Measurements from ENCODE around the gene ARID5B. TPM values are rescaled to one million over a fixed set of nuclear protein-coding genes. Genes with fewer than 3 reads are reported as not detected.
"Not testable (repeated sequence)": the region's sequence is repeated elsewhere in the genome, so short reads cannot be mapped to it uniquely, and the experiment has no call there.

The ARID5B gene, protein sequence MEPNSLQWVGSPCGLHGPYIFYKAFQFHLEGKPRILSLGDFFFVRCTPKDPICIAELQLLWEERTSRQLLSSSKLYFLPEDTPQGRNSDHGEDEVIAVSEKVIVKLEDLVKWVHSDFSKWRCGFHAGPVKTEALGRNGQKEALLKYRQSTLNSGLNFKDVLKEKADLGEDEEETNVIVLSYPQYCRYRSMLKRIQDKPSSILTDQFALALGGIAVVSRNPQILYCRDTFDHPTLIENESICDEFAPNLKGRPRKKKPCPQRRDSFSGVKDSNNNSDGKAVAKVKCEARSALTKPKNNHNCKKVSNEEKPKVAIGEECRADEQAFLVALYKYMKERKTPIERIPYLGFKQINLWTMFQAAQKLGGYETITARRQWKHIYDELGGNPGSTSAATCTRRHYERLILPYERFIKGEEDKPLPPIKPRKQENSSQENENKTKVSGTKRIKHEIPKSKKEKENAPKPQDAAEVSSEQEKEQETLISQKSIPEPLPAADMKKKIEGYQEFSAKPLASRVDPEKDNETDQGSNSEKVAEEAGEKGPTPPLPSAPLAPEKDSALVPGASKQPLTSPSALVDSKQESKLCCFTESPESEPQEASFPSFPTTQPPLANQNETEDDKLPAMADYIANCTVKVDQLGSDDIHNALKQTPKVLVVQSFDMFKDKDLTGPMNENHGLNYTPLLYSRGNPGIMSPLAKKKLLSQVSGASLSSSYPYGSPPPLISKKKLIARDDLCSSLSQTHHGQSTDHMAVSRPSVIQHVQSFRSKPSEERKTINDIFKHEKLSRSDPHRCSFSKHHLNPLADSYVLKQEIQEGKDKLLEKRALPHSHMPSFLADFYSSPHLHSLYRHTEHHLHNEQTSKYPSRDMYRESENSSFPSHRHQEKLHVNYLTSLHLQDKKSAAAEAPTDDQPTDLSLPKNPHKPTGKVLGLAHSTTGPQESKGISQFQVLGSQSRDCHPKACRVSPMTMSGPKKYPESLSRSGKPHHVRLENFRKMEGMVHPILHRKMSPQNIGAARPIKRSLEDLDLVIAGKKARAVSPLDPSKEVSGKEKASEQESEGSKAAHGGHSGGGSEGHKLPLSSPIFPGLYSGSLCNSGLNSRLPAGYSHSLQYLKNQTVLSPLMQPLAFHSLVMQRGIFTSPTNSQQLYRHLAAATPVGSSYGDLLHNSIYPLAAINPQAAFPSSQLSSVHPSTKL
- 100 to 1,000 TPM in 5 of 6 donors, 10 to 100 TPM in 1; 68.6 to 165 (median 122) TPM for polyA plus RNA-seq (ENCODE audit: low read depth in 6 of 6)

GRCh38 chr10:61900829-61901792 is at the start of gene ARID5B:
TSS of gene ARID5B (plus strand) at chr10:61901699. CDS start at chr10:61901710, 11 bp downstream.
- no peaks in the 10 kb centered on the region for H3K27me3 Mint-ChIP-seq
- H3K4me3 Mint-ChIP-seq = peak within 1 kb of the TSS; percentile 89 to 99 (median 98)
- peaks cover 43 to 54% (median 51%) of the 10 kb centered on the region in 3 donors for H3K4me1 Mint-ChIP-seq
- DNase-seq (peak; percentile 58), ATAC-seq (ENCODE audit: low read depth in 2 of 2) (no peak)
- peaks cover 7 to 16% of the 10 kb centered on the region in 2 donors for H3K36me3 Mint-ChIP-seq
- H3K9me3 Mint-ChIP-seq = peaks cover 0 to 3% (median 0%) of the 10 kb centered on the region in 7 donors
- H3K27ac Mint-ChIP-seq = peak within 1 kb of the TSS; percentile 92 to 100 (median 99)

GRCh38 chr10:61852261-61852660 is 49.2 kb upstream of the ARID5B start:
- H3K4me1 Mint-ChIP-seq = no peaks in the 10 kb centered on the region
- H3K27me3 Mint-ChIP-seq = no peaks in the 10 kb centered on the region
- H3K36me3 Mint-ChIP-seq = no peaks in the 10 kb centered on the region
- no peaks in the 10 kb centered on the region for H3K9me3 Mint-ChIP-seq
- no peak overlapping the region for H3K27ac Mint-ChIP-seq
- no peak overlapping the region for H3K4me3 Mint-ChIP-seq
- DNase-seq (no peak), ATAC-seq (ENCODE audit: low read depth in 2 of 2) (no peak)

DNA sequence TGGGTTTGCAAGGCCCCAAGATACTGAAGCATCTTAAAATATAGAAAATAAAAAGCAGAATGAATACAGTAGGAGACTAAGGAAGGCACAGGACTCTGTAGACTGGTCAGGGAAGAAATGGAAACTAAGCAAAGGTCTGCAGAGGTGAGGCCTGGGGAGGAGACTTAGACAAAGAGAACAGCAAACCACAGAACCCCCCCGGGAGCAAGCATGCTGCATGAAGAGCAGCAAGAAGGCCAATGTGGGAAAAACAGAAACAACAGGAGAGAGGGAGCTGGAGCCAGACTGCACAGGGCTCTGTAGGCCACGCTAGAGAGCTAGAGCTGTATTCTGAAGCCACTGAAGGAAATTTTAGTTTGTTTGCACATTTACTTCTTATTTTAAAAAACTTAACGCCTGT is 45.7 kb upstream of the ARID5B start:
- H3K27me3 Mint-ChIP-seq = peaks cover 0 to 4% (median 0%) of the 10 kb centered on the region in 3 donors

GRCh38 chr10:61857746-61858145 is 43.8 kb upstream of the ARID5B start:
- H3K4me1 Mint-ChIP-seq = no peaks in the 10 kb centered on the region
- H3K4me3 Mint-ChIP-seq = no peak overlapping the region
- H3K27ac Mint-ChIP-seq = no peak overlapping the region
- ATAC-seq (ENCODE audit: low read depth in 2 of 2) (no peak), DNase-seq (no peak)
- peaks cover 0 to 4% (median 0%) of the 10 kb centered on the region in 3 donors for H3K27me3 Mint-ChIP-seq
- H3K9me3 Mint-ChIP-seq = peaks cover 0 to 3% (median 0%) of the 10 kb centered on the region in 7 donors
- H3K36me3 Mint-ChIP-seq = no peaks in the 10 kb centered on the region

More for the DNA sequence above, 45.7 kb upstream of the ARID5B start:
- H3K36me3 Mint-ChIP-seq = no peaks in the 10 kb centered on the region
- no peak for ATAC-seq (ENCODE audit: low read depth in 2 of 2)
- peaks cover 0 to 3% (median 0%) of the 10 kb centered on the region in 7 donors for H3K9me3 Mint-ChIP-seq
- H3K27ac Mint-ChIP-seq = no peak overlapping the region
- no peak overlapping the region for H3K4me3 Mint-ChIP-seq
- no peaks in the 10 kb centered on the region for H3K4me1 Mint-ChIP-seq
- no peak for DNase-seq

- DNase-seq = no peak
These were observed 41.7 kb upstream of the ARID5B start for GRCh38 chr10:61859786-61860185.

GRCh38 chr10:61860964-61861758 is 40.3 kb upstream of the ARID5B start:
- Mint-ChIP-seq H3K36me3 (no peaks in the 10 kb centered on the region), H3K4me3 (no peak overlapping the region), H3K4me1 (no peaks in the 10 kb centered on the region), H3K9me3 (peaks cover 0 to 3% (median 0%) of the 10 kb centered on the region in 7 donors), H3K27ac (no peak overlapping the region), H3K27me3 (peaks cover 0 to 4% (median 0%) of the 10 kb centered on the region in 3 donors)
- ATAC-seq (ENCODE audit: low read depth in 2 of 2) (no peak), DNase-seq (no peak)

More at GRCh38 chr10:61859786-61860185, 41.7 kb upstream of the ARID5B start:
- peaks cover 0 to 3% (median 0%) of the 10 kb centered on the region in 7 donors for H3K9me3 Mint-ChIP-seq
- H3K4me1 Mint-ChIP-seq = no peaks in the 10 kb centered on the region
- no peak for ATAC-seq (ENCODE audit: low read depth in 2 of 2)
- no peak overlapping the region for H3K4me3 Mint-ChIP-seq
- no peak overlapping the region for H3K27ac Mint-ChIP-seq
- peaks cover 0 to 4% (median 0%) of the 10 kb centered on the region in 3 donors for H3K27me3 Mint-ChIP-seq
- H3K36me3 Mint-ChIP-seq = no peaks in the 10 kb centered on the region

DNA sequence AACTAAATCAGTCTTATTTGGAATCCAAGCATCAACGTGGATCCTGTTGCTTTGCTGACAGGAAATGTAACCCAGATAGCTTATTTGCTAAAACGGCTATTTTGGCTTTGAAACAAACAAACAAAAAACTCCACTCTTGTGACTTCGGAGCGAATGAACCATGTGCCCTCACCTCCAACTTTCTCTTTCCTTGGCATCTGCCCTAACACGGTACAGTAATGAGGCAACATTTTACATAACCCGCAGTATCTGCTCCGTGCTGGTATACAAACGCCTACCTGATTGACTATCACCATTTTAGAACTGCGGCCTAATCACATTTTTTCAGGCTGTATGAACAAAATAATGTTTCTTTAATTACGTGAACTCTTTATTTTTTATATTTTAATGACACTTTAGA is 37.5 kb upstream of the ARID5B start:
- no peaks in the 10 kb centered on the region for H3K27me3 Mint-ChIP-seq
- H3K36me3 Mint-ChIP-seq = no peaks in the 10 kb centered on the region
- no peak for ATAC-seq (ENCODE audit: low read depth in 2 of 2)
- no peak overlapping the region for H3K4me3 Mint-ChIP-seq
- no peak overlapping the region for H3K27ac Mint-ChIP-seq
- H3K4me1 Mint-ChIP-seq = peaks cover 0 to 9% (median 3%) of the 10 kb centered on the region in 3 donors
- H3K9me3 Mint-ChIP-seq = peaks cover 0 to 3% (median 0%) of the 10 kb centered on the region in 7 donors
- DNase-seq = no peak

DNA sequence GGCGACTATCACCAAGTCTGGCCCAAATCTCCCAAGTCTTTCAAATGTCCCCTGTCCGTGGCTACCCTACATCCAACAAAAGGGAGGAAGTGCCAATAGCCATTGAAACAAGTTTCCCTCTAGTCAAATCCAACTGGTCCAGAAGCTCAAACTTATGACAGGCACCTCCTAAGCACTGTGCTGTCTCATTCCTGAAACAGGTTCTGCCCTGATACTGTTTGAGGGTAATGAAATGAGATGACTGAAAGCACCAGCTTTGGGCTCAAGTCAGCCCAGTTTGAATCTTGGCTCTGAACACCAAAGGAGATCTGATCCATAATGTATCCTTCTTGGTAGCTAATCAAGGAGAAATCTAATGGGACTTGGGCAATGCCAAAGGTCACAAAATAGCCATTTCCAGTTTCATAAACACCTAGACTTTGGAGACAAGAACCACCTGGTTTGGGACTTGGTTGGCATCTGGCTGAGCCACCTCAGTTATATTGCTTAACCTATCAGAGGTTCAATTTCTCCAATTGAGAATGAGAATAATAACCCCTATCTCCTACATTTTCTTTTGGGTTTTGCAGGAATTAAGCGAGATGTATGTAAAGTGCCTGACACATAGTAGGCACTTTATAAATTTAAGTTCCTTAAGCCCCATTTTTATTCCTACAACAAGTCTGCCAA is 34.7 kb upstream of the ARID5B start:
- peaks cover 0 to 9% (median 3%) of the 10 kb centered on the region in 3 donors for H3K4me1 Mint-ChIP-seq
- ATAC-seq (ENCODE audit: low read depth in 2 of 2) (no peak), DNase-seq (no peak)
- peak overlapping the region; percentile 67 to 89 (median 86) for H3K4me3 Mint-ChIP-seq
- H3K27ac Mint-ChIP-seq = peak overlapping the region in 2 of 6 donors; percentile 15 to 60
- H3K9me3 Mint-ChIP-seq = peaks cover 0 to 3% (median 0%) of the 10 kb centered on the region in 7 donors
- H3K27me3 Mint-ChIP-seq = no peaks in the 10 kb centered on the region
- no peaks in the 10 kb centered on the region for H3K36me3 Mint-ChIP-seq

DNA sequence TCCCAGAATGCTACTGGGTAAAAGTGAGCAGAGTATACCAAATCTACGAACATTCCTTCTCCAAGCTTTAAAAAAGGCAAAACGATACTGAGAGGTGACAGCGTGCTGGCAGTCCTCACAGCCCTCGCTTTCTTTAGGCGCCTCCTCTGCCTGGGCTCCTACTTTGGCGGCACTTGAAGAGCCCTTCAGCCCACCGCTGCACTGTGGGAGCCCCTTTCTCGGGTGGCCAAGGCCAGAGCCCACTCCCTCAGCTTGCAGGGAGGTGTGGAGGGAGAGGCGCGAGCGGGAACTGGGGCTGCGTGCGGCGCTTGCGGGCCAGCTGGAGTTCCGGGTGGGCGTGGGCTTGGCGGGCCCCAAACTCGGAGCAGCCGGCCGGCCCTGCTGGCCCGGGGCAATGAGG is 34.1 kb upstream of the ARID5B start:
- H3K36me3 Mint-ChIP-seq; ATAC-seq (ENCODE audit: low read depth in 2 of 2); H3K9me3 Mint-ChIP-seq; H3K27me3 Mint-ChIP-seq; H3K4me1 Mint-ChIP-seq: not testable (repeated sequence)
- Mint-ChIP-seq H3K27ac (peak overlapping the region in 1 of 6 donors; percentile 18), H3K4me3 (peak overlapping the region; percentile 67 to 89 (median 86))
- DNase-seq = peak; percentile 29

DNA sequence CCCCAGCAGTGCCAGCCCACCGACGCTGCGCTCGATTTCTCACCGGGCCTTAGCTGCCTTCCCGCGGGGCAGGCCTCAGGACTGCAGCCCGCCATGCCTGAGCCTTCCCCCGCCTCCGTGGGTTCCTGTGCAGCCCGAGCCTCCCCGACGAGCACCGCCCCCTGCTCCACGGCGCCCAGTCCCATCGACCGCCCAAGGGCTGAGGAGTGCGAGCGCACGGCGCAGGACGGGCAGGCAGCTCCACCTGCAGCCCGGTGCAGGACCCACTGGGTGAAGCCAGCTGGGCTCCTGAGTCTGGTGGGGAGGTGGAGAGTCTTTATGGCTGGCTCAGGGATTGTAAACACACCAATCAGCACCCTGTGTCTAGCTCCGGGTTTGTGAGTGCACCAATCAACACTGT is 33.7 kb upstream of the ARID5B start:
- not testable (repeated sequence) for H3K9me3 Mint-ChIP-seq; H3K4me1 Mint-ChIP-seq; ATAC-seq (ENCODE audit: low read depth in 2 of 2); H3K36me3 Mint-ChIP-seq; H3K27me3 Mint-ChIP-seq
- peak overlapping the region in 2 of 6 donors; percentile 18 to 62 for H3K27ac Mint-ChIP-seq
- DNase-seq = peak; percentile 57
- H3K4me3 Mint-ChIP-seq = peak overlapping the region; percentile 72 to 89 (median 86)

DNA sequence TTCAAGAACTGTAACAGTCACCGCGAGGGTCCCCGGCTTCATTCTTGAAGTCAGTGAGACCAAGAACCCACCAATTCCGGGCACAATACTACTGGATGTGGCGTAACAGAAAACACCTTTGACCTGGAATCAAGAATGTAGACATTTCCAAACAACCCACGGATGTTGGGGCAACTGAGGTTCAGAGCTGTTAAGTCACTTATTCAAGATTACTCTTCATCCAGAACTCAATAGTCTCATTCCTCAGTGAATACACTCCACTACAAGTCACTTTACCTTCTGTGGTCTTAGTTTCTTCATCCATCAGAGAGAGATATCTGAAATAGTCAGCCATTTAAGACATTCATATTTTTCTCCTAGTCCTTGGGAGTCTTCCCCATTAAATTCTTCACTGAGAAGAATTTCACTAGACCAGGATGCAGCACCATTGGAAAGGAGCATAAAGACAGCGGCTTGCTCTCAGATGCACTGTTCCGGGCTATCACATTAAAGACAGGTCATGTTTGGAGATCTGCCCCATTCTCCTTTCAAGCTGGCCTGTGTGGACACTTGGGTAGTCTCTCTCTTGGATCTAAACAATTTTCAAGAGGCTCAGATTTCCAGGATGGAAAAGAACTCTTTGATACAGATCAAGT is 32.3 kb upstream of the ARID5B start:
- Mint-ChIP-seq H3K9me3 (peaks cover 0 to 3% (median 0%) of the 10 kb centered on the region in 7 donors), H3K36me3 (no peaks in the 10 kb centered on the region), H3K27ac (no peak overlapping the region), H3K4me3 (peak overlapping the region in 3 of 8 donors; percentile 66 to 89 (median 66)), H3K27me3 (no peaks in the 10 kb centered on the region), H3K4me1 (peaks cover 0 to 9% (median 3%) of the 10 kb centered on the region in 3 donors)
- ATAC-seq (ENCODE audit: low read depth in 2 of 2) = no peak
- DNase-seq = no peak
